ENCODE data around the gene CEP57.
"Not testable (repeated sequence)": the region's sequence is repeated elsewhere in the genome, so short reads cannot be mapped to it uniquely, and the experiment has no call there.

The CEP57 gene

DNA sequence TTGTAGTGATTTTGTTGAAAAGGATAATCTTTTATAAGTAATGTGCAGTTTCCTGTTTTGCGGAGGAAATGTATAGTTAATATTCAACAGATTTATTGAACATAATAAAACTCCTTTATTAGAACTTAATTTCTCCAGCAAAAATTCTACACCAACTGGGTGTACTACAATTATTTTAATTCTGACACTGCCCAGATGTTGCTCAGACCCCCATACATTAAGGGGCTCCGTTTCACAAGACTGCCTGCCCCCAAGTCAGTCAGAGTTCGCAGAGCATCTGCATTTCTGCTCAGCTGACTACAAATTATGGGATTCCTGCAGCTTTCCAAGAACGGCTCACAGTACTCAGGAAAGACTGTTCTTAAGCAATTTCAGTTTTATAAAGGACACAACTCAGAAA, 6.2 kb downstream of the CEP57 start:
- DNase-seq (ENCODE audit: low read depth in 2 of 2) = no peak

DNA sequence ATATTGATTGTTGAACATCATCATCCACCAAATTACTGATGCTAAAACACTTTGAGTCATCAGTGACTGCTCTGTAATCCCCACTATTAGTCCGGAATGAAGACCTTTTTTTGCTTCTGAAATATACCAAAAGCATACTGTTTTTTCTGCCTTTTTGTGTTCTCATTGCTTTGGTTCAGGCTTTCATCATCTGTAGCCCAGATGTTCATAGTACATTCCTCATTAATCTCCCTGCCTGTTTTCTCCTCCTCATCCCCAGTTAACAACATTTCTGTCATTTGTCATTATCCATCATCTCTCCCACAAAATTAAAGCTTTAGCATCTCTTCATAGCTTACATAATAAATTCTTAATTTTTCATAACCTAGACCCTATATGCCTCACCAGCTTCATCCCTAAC, 9.2 kb downstream of the CEP57 start:
- DNase-seq (ENCODE audit: low read depth in 2 of 2) = no peak

DNA sequence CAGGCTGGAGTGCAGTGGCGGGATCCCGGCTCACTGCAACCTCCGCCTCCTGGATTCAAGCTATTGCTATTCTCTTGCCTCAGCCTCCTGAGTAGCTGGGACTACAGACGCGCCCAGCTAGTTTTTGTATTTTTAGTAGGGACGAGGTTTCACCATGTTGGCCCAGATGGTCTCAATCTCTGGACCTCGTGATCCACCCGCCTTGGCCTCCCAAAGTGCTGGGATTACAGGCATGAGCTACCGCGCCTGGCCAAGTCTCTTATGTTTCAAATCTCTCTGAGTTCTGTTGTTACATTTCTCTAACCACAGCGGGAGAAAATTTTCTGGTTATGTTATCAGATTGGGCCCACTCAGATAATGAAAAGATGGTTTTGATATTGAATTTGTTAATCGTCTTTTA, 10.1 kb downstream of the CEP57 start:
- no peak for DNase-seq (ENCODE audit: low read depth in 2 of 2)

DNA sequence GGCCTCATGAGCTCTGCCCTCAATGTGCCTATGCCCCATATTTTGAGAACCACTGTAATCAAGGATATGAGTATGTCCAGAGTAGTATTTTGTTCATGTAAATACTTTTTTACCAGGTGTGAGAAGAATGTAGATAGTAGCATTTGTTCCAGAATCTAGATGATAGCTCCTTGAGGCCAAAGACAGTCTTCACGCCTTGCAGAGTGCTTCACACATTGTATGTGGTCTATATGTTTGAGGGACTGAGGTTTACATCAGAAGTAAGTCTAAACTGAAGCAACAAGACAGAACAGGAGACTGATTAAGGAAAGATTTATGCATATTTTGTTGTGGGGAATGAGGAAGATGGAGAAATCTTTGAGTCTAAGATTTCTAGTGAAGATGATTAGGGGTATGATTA, 12.5 kb downstream of the CEP57 start:
- DNase-seq (ENCODE audit: low read depth in 2 of 2) = no peak

DNA sequence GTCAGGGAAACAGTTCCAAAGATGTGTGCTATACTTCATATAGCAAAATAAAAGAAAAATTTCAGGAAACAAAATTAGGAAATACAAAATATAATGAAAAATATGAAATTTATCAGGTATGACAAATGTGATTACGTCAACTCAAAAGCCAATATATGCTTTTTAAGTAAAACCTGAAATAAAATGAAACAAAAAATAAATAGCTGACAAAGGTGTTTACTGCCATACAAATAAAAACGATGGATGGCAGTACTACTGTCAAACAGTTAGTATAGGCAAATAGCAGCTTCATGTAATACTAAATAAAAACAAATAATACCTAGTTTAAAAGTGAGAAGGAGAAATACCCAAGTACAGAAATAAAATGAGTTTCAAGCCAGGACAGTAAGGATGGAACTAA, 13.7 kb downstream of the CEP57 start:
- no peak for DNase-seq (ENCODE audit: low read depth in 2 of 2)

DNA sequence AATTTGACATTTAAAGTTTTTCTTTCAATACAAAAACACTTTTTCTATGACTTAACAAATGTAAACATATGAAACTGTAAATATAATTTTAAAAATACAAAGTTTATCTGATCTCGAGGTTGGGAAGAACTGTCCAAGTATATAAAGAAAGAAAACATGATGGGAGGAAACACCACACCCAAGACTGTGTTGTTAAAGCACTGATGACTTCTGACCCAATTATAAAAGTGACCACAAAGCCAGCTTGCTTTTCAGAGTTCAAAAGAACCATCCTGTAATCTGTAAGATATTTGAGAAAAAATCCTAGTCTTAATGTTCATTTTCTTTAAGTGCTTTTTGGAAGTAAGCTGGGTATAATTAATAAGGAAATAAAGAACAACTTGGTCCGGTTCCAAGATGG, 15.6 kb downstream of the CEP57 start:
- DNase-seq (ENCODE audit: low read depth in 2 of 2) = no peak

DNA sequence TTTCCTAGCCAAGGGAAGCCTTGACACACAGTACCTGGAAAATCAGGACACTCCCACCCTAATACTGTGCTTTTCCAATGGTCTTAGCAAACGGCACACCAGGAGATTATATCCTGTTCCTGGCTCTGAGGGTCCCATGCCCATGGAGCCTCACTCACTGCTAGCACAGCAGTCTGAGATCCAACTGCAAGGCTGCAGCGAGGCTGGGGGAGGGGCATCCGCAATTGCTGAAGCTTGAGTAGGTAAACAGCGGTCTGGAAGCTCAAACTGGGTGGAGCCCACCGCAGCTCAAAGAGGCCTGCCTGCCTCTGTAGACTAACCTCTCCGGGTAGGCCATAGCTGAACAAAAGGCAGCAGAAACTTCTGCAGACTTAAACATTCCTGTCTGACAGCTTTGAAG, 16.2 kb downstream of the CEP57 start:
- DNase-seq (ENCODE audit: low read depth in 2 of 2) = not testable (repeated sequence)

DNA sequence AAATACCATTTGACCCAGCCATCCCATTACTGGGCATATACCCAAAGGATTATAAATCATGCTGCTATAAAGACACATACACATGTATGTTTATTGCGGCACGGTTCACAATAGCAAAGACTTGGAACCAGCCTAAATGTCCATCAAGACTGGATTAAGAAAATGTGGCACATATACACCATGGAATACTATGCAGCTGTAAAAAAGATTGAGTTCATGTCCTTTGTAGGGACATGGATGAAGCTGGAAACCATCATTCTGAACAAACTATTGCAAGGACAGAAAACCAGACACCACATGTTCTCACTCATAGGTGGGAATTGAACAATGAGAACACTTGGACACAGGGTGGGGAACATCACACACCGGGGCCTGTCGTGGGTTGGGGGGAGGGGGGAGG, 20.8 kb downstream of the CEP57 start:
- not testable (repeated sequence) for DNase-seq (ENCODE audit: low read depth in 2 of 2)

DNA sequence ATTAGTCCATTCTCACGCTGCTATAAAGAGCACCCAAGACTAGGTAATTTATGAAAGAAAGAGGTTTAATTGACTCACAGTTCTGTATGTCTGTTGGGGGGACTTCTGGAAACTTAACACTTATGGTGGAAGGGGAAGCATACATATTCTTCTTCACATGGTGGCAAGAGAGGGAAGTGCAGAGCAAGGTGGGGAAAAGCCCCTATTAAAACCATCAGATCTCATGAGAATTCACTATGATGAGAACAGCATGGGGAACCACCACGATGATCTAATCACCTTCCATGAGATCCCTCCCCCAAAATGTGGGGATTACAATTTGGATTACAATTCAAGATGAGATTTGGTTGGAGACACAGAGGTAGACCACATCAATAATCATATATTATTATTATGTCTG, 25.7 kb downstream of the CEP57 start:
- no peak for DNase-seq (ENCODE audit: low read depth in 2 of 2)

DNA sequence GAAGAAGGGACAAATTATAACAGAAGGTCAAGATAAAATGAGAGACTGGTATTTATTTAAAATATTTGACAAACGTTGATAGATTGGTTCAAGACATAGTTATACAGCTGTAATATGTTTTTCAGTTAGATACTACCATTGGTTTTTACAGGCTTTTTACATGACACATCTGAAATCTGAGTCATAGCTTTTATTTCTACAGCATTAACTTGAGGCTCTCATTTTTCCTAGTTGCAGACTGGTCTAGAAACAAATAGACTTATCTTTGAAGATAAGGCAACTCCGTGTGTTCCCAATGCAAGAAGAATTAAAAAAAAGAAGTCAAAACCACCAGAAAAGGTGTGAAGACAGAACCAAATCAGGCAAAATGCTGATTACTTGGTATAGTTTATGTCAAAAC, 31.3 kb downstream of the CEP57 start:
- no peak for DNase-seq (ENCODE audit: low read depth in 2 of 2)

DNA sequence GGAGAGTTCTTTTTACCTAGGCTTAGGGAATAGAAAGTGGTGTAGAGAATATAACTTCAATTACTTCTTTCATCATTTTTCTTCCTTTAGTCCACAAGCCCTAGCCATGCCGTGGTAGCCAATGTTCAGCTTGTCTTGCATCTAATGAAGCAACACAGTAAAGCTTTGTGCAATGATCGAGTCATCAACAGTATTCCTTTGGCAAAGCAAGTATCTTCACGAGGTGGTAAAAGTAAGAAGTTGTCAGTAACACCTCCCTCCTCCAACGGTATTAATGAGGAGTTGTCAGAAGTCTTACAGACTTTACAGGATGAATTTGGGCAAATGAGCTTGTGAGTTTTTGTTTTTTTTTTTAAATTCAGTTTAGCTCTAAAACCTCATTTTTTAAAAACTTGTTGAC, 37.4 kb downstream of the CEP57 start:
- no peak for DNase-seq (ENCODE audit: low read depth in 2 of 2)

DNA sequence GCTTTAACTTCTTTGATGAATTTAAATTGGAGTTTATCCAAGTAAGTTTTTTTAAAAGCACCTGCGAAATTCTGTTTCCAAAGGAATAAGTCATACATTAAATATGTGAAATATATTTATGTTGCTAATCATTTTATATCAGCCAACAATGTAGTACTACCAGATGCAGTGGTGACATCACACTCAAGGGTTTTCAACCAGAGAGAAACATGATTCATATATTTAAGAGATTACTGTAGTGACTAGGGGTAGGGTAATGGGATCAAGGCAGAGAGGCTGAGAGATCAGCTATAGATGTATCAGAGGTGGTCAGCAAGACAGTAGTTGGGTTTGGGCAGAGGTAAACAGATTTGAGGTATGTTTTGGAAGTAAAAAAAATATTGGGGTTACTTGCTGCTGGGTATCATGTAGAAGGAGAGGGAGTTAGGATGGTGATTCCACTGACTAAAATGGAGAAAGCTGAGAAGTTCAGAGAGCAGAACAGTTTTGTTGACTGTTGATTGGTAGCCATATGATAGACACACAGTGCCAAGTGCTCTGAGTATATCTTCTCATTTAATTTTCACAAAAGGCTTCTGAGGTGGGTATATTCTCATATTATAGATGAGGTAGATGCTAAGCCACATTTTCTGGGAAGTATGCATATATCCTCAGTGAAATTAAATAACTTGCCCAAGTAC, 39.4 kb downstream of the CEP57 start:
- no peak for DNase-seq (ENCODE audit: low read depth in 2 of 2)

DNA sequence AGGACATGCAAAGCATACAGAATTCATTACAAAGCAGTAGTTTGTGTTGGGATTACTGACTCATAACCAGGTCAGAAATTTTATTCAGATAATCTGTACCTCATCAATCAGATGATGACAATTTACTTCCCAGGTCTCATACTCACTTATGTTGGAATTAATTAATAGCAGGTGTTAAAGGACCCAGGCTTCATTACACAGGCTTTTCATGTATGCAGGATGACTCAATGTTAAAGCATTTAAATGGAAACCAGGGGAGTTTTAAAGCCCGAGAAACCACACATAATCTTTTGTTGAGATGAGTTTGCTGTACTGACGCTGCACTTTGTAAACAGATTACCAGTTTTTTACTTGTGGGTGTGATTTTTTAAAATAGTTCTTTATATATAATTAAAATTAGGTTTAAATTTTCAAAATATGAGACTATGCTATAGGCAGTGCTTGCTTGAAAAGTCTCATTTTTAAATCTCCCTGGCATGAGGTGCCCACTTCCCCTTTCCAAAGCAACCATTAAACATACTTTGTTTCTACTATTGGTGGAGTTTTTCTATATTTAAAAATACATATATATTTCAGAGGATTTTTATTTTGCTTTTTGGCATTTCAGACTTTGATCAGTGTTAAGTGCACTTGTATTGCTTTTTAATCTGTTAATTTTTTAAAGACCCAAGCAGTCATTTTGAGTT, 41.0 kb downstream of the CEP57 start:
- no peak for DNase-seq (ENCODE audit: low read depth in 2 of 2)

DNA sequence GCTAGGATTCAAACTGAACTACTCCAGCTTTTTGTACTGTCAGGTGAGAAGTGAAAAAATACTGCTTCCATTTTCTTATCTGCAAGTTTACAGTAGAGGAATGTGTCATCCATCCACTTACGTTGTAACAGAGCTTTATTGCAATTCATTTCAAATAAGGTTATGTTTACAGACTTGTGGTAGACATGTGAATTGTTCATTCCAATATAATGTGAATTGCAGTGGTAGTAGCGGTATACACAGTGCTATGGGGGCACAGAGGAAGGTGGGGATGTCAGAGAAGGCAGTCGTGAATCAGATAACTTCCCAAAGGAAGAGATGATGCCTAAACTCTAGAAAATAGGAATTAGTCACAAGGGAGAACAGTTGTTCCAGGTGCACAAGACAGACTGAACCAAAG, 42.5 kb downstream of the CEP57 start:
- no peak for DNase-seq (ENCODE audit: low read depth in 2 of 2)

DNA sequence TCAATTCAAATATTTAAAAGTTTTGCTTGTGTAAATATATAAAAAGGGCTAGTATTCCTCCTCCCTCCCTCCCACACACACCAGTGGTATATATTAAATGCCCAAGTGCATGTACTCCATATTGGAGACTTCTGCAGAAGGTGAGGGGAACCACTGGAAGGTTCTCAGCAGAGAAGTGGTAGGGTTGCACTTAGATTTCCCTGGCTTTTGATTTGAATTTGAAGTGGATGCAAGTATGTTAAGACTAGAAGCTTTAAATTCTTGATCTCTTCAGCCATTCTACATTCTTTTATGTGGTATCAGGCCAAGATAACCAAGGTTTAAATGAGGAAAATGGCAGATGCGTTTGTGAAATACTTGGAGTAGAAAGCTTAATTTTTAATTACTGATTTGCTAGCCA, 43.1 kb downstream of the CEP57 start:
- no peak for DNase-seq (ENCODE audit: low read depth in 2 of 2)

DNA sequence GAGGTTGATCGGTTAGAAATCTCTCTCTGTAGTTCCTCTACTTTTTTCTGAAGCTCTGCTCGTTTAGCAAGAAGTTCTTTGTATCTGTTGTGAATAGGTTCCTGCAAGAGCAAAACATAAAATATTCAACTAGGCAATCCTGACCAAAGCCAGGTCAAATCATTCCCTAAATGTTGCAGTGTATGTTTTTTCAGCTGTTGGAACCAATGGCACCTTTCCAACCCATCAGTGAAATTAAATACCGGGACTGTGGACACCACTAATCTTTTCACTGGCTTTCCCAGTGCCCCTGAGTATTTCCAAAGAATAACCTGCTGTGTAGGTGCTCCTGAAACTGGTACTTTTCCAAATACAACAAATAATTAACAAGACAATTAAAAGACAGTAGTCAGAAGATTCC, 45.1 kb downstream of the CEP57 start:
- DNase-seq (ENCODE audit: low read depth in 2 of 2) = no peak

DNA sequence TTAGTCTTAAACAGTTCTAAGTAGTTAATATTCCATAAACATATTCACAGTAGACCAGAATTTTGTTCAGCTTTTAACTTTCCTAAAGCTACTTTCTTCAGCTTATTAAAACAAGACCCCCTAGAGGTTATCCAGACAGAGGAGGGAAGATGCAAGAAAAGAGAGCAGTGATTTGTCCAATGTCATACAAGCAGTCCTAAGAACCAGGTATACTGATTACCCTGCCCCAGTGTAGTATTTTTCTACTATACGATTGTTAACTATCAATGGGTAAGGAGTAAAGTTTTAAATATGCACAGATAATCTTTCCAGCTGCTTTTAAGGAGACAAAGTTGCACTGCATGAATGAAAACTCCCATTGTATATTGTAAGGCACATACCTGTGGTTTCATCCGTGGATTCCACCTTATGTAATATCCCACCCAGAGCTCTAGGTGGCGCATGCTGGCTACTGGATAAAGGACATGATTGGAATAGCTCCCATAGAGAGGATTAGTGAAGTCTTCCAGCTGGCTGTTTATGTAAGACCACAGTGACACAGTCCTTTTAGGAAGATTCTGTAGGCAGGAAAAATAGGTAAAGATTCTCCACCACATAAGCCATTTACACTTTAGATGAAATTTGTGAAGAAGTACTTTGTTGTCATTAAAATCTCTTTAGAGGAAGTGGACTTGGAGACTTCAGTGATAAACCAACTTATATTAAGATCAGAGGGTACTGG, 45.6 kb downstream of the CEP57 start:
- DNase-seq (ENCODE audit: low read depth in 2 of 2) = peak; percentile 22 to 28

DNA sequence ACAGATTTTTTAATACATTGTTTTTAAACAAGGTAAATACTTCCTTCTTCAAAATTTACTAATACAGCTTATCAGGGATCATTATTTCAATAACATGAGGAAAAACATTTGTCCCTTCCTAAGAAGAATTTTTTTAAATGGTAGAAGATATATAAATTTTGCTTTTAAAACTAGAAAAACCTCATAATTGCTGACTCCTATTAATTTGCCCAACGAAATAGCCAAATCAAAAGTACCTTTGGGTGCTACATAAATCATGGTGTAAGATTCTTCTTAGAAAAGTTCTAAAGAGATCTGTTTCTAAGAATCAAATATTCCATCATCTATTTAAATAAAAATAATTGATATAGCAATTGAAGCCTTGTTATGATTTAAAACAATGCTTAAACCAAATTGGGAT, 54.9 kb downstream of the CEP57 start:
- no peak for DNase-seq (ENCODE audit: low read depth in 2 of 2)

DNA sequence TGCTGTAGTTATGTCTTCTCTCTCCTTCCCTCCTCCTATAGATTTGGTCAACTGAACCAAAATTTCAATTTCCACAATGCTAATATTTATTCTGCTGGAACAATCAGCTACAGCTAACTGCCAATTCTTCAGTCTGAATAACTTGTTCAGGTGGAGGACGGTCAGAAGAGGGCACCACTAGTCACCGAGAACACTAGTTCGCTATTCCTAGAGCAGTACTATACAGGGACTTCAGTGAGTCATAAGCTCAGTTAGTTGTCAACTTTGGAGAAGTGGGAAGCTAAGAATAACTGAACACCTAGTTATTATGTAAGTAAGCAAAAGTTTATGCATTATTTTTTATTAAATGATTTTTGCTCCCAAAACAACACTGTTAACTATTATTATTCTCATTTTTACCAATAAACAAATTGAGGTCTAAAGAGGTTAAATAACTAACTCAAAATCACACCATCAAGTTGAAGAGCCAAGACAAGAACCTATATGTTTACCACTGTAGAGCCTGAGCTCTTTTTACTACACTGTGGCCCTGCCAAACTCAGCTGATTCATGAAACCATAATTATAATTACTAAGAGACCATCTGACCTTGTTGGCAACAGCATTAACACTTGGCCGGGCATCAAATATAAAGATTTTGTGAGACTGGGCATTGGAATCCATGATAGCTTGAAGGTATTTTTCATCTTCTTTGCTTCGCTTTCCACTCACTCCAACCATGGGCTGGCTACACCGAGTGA, 59.0 kb downstream of the CEP57 start:
- no peak for DNase-seq (ENCODE audit: low read depth in 2 of 2)

DNA sequence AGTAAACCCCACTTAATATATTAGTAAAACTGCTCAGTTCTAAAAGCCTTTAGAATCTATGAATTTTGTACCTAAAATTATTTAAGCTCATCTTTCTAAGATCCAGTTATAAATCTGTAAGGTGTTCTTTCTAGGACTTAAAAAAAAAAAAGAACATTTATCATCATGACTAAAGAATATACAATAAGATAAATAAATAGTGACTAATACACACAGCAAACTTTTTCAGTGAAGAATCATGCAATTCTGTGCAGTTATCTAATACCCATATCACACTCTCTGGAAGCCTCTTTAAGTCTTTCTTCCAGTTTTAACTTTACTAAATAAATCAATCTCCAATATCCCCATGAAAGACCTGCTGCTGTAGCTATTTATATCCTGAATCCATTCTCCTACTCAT, 59.8 kb downstream of the CEP57 start:
- DNase-seq (ENCODE audit: low read depth in 2 of 2) = no peak

DNA sequence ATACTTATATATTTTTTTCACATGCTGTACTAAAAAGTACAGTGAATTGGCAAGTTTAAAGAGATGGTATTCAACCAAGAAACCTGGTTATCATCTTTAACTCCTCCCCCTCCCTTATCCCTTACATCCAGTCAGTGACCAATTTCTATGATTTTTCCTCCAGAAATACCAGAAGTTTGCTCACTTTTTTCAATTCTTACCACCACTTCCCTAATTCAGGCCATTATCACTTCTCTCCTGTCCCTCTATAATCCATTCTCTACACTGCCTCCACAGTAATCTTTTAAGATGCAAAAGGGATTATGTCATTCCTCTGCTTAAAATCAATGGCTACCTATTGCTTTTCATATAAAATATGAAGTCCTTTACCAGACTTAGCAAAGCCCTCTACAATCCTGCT, 62.8 kb downstream of the CEP57 start:
- DNase-seq (ENCODE audit: low read depth in 2 of 2) = no peak

DNA sequence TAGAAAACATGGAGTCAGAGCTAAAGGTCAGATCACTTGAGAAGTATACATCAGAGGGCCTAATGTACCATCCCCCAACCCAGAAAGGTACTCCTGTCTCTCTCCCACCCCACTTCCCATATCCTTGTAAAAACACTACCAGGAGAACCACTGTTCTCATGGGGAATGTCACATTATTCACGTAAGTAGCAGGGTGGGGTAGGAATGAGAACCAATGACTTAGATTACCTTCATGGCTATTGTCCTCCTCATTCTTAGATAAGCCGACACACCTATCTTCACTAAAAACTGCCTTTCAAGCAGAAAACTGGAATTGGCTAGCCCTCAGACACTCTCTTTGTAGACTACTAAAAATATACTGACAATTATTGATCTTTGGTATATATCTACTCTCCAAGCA, 63.6 kb downstream of the CEP57 start:
- no peak for DNase-seq (ENCODE audit: low read depth in 2 of 2)

DNA sequence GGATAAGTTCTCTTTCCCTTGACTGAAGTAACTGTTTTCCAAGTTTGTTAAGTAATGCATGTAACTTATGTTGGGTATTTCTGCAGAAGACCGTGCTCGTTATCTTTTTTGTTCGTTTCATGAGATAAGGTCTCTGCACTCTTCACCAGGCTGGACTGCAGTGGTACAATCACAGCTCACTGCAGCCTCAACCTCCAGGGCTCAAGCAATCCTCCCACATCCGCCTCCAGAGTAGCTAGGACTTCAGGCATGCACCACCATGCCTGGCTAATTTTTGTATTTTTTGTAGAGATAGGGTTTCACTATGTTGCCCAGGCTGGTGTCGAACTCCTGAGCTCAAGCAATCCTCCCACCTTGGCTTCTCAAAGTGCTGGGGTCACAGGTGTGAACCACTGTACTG, 64.1 kb downstream of the CEP57 start:
- not testable (repeated sequence) for DNase-seq (ENCODE audit: low read depth in 2 of 2)
